HFF-Myc (cell line): ENCODE measurements around the gene ANKRD63.

Source experiments
- DNase-seq: peaks from one replicate; pipeline ENCODE4 v3.0.0-alpha.2; 2011; ENCODE audit warnings: low read depth; ENCODE audit errors: extremely low read depth
- H3K4me3 ChIP-seq: replicated peaks from 2 replicates; pipeline ENCODE4 v1.5.1; 2011; ENCODE audit warnings: low read depth, mild to moderate bottlenecking, control low read depth, low read length
- CTCF ChIP-seq: IDR thresholded peaks from 2 replicates; pipeline ENCODE4 v1.5.1; 2012; ENCODE audit warnings: mild to moderate bottlenecking, low read depth, low read length, control low read depth; ENCODE audit errors: missing control alignments

Gene ANKRD63

GRCh38 chr15:40240619-40241221 is 42.1 kb downstream of the ANKRD63 start:
- no peak overlapping the region for H3K4me3 ChIP-seq
- no peak for TF ChIP-seq CTCF
- DNase-seq = no peak

- no peak overlapping the region for H3K4me3 ChIP-seq
- DNase-seq = no peak
- TF ChIP-seq CTCF = no peak
These were observed 42.9 kb downstream of the ANKRD63 start for GRCh38 chr15:40239693-40240618.

GRCh38 chr15:40239404-40239692 is 43.5 kb downstream of the ANKRD63 start:
- TF ChIP-seq CTCF = no peak
- DNase-seq = no peak
- no peak overlapping the region for H3K4me3 ChIP-seq

- H3K4me3 ChIP-seq = 0 out of 2 replicates have a peak within 1 kb of the TSS, but pooled peaks have one; percentile 15
- DNase-seq = no peak
- no peak for TF ChIP-seq CTCF
These were observed 44.1 kb downstream of the ANKRD63 start, which contains the start of gene PAK6 for GRCh38 chr15:40238532-40239403. Gene PAK6 (plus strand): TSS chr15:40239063. CDS start chr15:40264786, 25,723 bp downstream.

- DNase-seq = no peak
- TF ChIP-seq CTCF = no peak
- no peak overlapping the region for H3K4me3 ChIP-seq
These were observed 47.5 kb downstream of the ANKRD63 start for GRCh38 chr15:40235201-40235885.

- no peak for TF ChIP-seq CTCF
- H3K4me3 ChIP-seq = no peak overlapping the region
- DNase-seq = no peak
These were observed 48.1 kb downstream of the ANKRD63 start for GRCh38 chr15:40234783-40235182.
